Spleen (tissue), 11 donors: ENCODE results near the gene CRIP1. TPM values are rescaled to one million over a fixed set of nuclear protein-coding genes. Genes with fewer than 3 reads are reported as not detected.

Experiments
- DNase-seq: peaks from one replicate; pipeline ENCODE4 v3.0.0-alpha.2; 2020
- H3K27ac ChIP-seq, 8 donors: fragments of 200-600 bp; sonication (generic) in 7 of 8; 1 replicate in 4 of 8; 2 replicates in 4 of 8; pipeline versions ENCODE4 v1.5.0 to v1.8.0; 2016 to 2021; ENCODE audit warnings: inconsistent platforms in 4 of 8, mild to moderate bottlenecking in 4 of 8, moderate library complexity in 1 of 8
- H3K27me3 ChIP-seq, 7 donors: fragments of 200-600 bp; sonication (generic) in 6 of 7; replicated peaks in 1 of 7; 1 replicate in 4 of 7; 2 replicates in 3 of 7; pipeline versions ENCODE4 v1.5.0 to v1.8.0; 2016 to 2021; ENCODE audit warnings: inconsistent platforms in 3 of 7, mild to moderate bottlenecking in 1 of 7
- H3K36me3 ChIP-seq, 6 donors: fragments of 200-600 bp; sonication (generic) in 5 of 6; 1 replicate in 4 of 6; 2 replicates in 2 of 6; pipeline versions ENCODE4 v1.5.0 to v1.8.0; 2016 to 2021; ENCODE audit warnings: inconsistent platforms in 2 of 6
- H3K4me1 ChIP-seq, 6 donors: fragments of 200-600 bp; sonication (generic) in 5 of 6; 1 replicate in 3 of 6; 2 replicates in 3 of 6; pipeline versions ENCODE4 v1.5.0 to v1.8.0; 2016 to 2021; ENCODE audit warnings: inconsistent platforms in 3 of 6
- H3K4me3 ChIP-seq, 8 donors: fragments of 200-600 bp; sonication (generic) in 7 of 8; 1 replicate in 4 of 8; 2 replicates in 4 of 8; pipeline versions ENCODE4 v1.5.0 to v1.8.0; 2016 to 2021; ENCODE audit warnings: inconsistent platforms in 4 of 8, mild to moderate bottlenecking in 4 of 8, moderate library complexity in 2 of 8
- H3K9me3 ChIP-seq, 8 donors: fragments of 200-600 bp; sonication (generic) in 7 of 8; 1 replicate in 4 of 8; 2 replicates in 4 of 8; pipeline versions ENCODE4 v1.5.0 to v1.8.0; 2016 to 2021; ENCODE audit warnings: inconsistent platforms in 4 of 8
- CTCF ChIP-seq, 11 experiments: fragments of 200-600 bp in 7 of 11; fragments of 450-650 bp in 4 of 11; sonication (generic) in 4 of 11; IDR thresholded peaks in 8 of 11; conservative IDR thresholded peaks in 3 of 11; 1 replicate in 7 of 11; 2 replicates in 4 of 11; pipeline versions ENCODE4 v1.4.0 to v1.8.0; 2016 to 2021; ENCODE audit warnings: antibody characterized with exemption in 11 of 11, inconsistent platforms in 4 of 11, mild to moderate bottlenecking in 1 of 11
- POLR2A ChIP-seq, 3 donors: fragments of 450-650 bp; IDR thresholded peaks; one replicate each; pipeline ENCODE4 v1.5.1; 2017; ENCODE audit warnings: antibody characterized with exemption in 3 of 3, mild to moderate bottlenecking in 1 of 3
- POLR2AphosphoS5 ChIP-seq, 3 donors: sonication (generic); formaldehyde crosslinking; IDR thresholded peaks; one replicate each; pipeline ENCODE4 v1.5.1; 2017; ENCODE audit warnings: antibody characterized with exemption in 3 of 3
- WGBS, 5 donors: extraction: QIAGEN DNeasy Blood & Tissue Kit in 3 of 5; methylation state at CpG; one replicate each; pipeline versions ENCODE4 v1.1.5 to v1.1.7; 2013 to 2018; 5-methylcytosine and 5-hydroxymethylcytosine counted together
- intact Hi-C: fragments of 100-400 bp; cut with DNase I; formaldehyde crosslinking; loops from one replicate; pipeline ENCODE4 v1.15.0; 2023; ENCODE audit warnings: low total_unique reads
- polyA plus RNA-seq, 3 donors: library from polyadenylated mRNA; stranded (reverse); fragments of 200-250 nt; gene quantifications; one replicate each; pipeline ENCODE4 v1.2.1, GENCODE V29; 2013
- total RNA-seq, 7 donors: library from RNA; depleted of rRNA in 3 of 7; stranded (reverse); fragments of >200 nt in 3 of 7; fragmentation: NEBNext Ultra II Directional in 4 of 7; extraction: Animal tissue kit (Norgen Biotek cat#: 25700) in 4 of 7; gene quantifications; one replicate each; pipeline versions ENCODE4 v1.1.0 to v1.2.1, GENCODE V29; 2016 to 2021
- donor health status: healthy with polysubstance abuse.
- donor health status: DM: no; HTN: no; CAD: no; lungs with moderate emphysema.
- donor health status: DM: no; HTN: no; CAD: no.
- donor health status: Bipolar disorder and iron deficiency.
- donor health status: healthy.
- donor health status: DM: no; HTN: no; CAD: no.
- donor health status: DM: yes; HTN: yes; CAD: no.

The CRIP1 gene
- total and polyA plus RNA-seq, 10 donors = 20.5 to 349 (median 65.3) TPM

GRCh38 chr14:105465209-105466031, 21.3 kb upstream of the CRIP1 start:
- DNase-seq = no peak
- WGBS, 5 donors = 82 to 94% (median 87%) methylated on average over 3 to 20 of the region's 20 CpGs
- intact Hi-C loops = no loop called here
- Histone ChIP-seq H3K36me3 (peaks cover 0 to 100% (median 68%) of the 10 kb centered on the region in 6 donors), H3K27ac (peak overlapping the region in 1 of 8 donors; percentile 26), H3K27me3 (no peaks in the 10 kb centered on the region), H3K4me3 (no peak overlapping the region), H3K4me1 (peaks cover 0 to 34% (median 14%) of the 10 kb centered on the region in 6 donors), H3K9me3 (no peaks in the 10 kb centered on the region)
- TF ChIP-seq POLR2AphosphoS5 (IDR thresholded peaks at IDR 0.05) (peak; percentile 35 to 54 (median 48)), POLR2A (IDR thresholded peaks at IDR 0.05) (no peak), CTCF (IDR thresholded peaks at IDR 0.05 in 8 of 11, conservative IDR thresholded peaks at IDR 0.05 in 3 of 11) (no peak)

- WGBS, 5 donors = 88 to 95% (median 93%) methylated on average over 35 to 53 of the region's 53 CpGs
- no peak for DNase-seq
- Histone ChIP-seq H3K9me3 (no peaks in the 10 kb centered on the region), H3K4me1 (peaks cover 0 to 45% (median 16%) of the 10 kb centered on the region in 6 donors), H3K36me3 (peaks cover 0 to 97% (median 61%) of the 10 kb centered on the region in 6 donors), H3K4me3 (no peak overlapping the region), H3K27ac (peak overlapping the region in 1 of 8 donors; percentile 26), H3K27me3 (no peaks in the 10 kb centered on the region)
- TF ChIP-seq POLR2A (IDR thresholded peaks at IDR 0.05) (no peak), CTCF (IDR thresholded peaks at IDR 0.05 in 8 of 11, conservative IDR thresholded peaks at IDR 0.05 in 3 of 11) (no peak), POLR2AphosphoS5 (IDR thresholded peaks at IDR 0.05) (peak in 1 of 3 donors; percentile 36)
- intact Hi-C loops = no loop called here
These were observed 20.0 kb upstream of the CRIP1 start for GRCh38 chr14:105466531-105467248.

GRCh38 chr14:105467249-105467941, 19.3 kb upstream of the CRIP1 start:
- TF ChIP-seq POLR2A (IDR thresholded peaks at IDR 0.05) (no peak), CTCF (IDR thresholded peaks at IDR 0.05 in 8 of 11, conservative IDR thresholded peaks at IDR 0.05 in 3 of 11) (no peak), POLR2AphosphoS5 (IDR thresholded peaks at IDR 0.05) (no peak)
- H3K36me3 ChIP-seq = peaks cover 0 to 90% (median 54%) of the 10 kb centered on the region in 6 donors
- peaks cover 0 to 52% (median 16%) of the 10 kb centered on the region in 6 donors for H3K4me1 ChIP-seq
- no peak for DNase-seq
- no peaks in the 10 kb centered on the region for H3K27me3 ChIP-seq
- no peaks in the 10 kb centered on the region for H3K9me3 ChIP-seq
- intact Hi-C loops = no loop called here
- no peak overlapping the region for H3K4me3 ChIP-seq
- WGBS, 5 donors = 87 to 94% (median 90%) methylated on average over 14 to 20 of the region's 20 CpGs
- H3K27ac ChIP-seq = no peak overlapping the region
